K562 (cell line): ENCODE measurements around the gene XPR1.

Experiments used
- AFF1 ChIP-seq, 2 experiments: fragments of 450-650 bp; IDR thresholded peaks; 2 replicates each; pipeline ENCODE4 v1.6.1; 2018; ENCODE audit warnings: mild to moderate bottlenecking in 2 of 2, low read depth in 1 of 2; ENCODE audit not compliant: partially characterized antibody in 2 of 2
- ARNT ChIP-seq, 2 experiments: fragments of 450-650 bp; IDR thresholded peaks; 2 replicates each; pipeline ENCODE4 v1.6.1; 2016; ENCODE audit warnings: mild to moderate bottlenecking in 1 of 2
- CTCF ChIP-seq, 3 experiments: IDR thresholded peaks in 2 of 3; conservative IDR thresholded peaks in 1 of 3; 2 replicates each; pipeline ENCODE4 v1.5.1; 2011 to 2012; ENCODE audit warnings: low read length in 3 of 3, mild to moderate bottlenecking in 3 of 3, control low read depth in 2 of 3, improper control_type of control experiment in 1 of 3, inconsistent platforms in 1 of 3, low read depth in 1 of 3, mixed read lengths in 1 of 3, moderate library complexity in 1 of 3; ENCODE audit not compliant: insufficient read depth in 2 of 3
- DNMT1 ChIP-seq: fragments of 450-650 bp; IDR thresholded peaks from 2 replicates; pipeline ENCODE4 v1.6.1; 2016; ENCODE audit warnings: antibody characterized with exemption, mild to moderate bottlenecking
- HCFC1 ChIP-seq: IDR thresholded peaks from 2 replicates; pipeline ENCODE4 v1.6.1; 2012; ENCODE audit warnings: low read depth, low read length, improper control_type of control experiment
- NBN ChIP-seq: fragments of 450-650 bp; IDR thresholded peaks from 2 replicates; pipeline ENCODE4 v1.6.1; 2016; ENCODE audit warnings: low read depth, mild to moderate bottlenecking
- SMC3 ChIP-seq: conservative IDR thresholded peaks from 2 replicates; pipeline ENCODE4 v1.6.1; 2011; ENCODE audit warnings: low read depth, low read length, improper control_type of control experiment; ENCODE audit not compliant: insufficient read depth
- TCF7L2 ChIP-seq: fragments of 150-350 bp; IDR thresholded peaks from 2 replicates; pipeline ENCODE4 v1.6.1; 2016; ENCODE audit warnings: low read depth, mild to moderate bottlenecking, low read length, moderate library complexity
- TGIF2 ChIP-seq: sonication (generic); formaldehyde crosslinking; IDR thresholded peaks from 2 replicates; pipeline ENCODE4 v1.8.1; 2022; ENCODE audit warnings: mild to moderate bottlenecking, missing genetic modification reagents, moderate library complexity
- TRIM24 ChIP-seq, 2 experiments: fragments of 450-650 bp; IDR thresholded peaks; 2 replicates each; pipeline ENCODE4 v1.6.1; 2016
- ZBTB8A ChIP-seq: fragments of 450-650 bp; IDR thresholded peaks from 2 replicates; pipeline ENCODE4 v1.6.1; 2018; ENCODE audit warnings: mild to moderate bottlenecking, moderate library complexity; ENCODE audit not compliant: partially characterized antibody
- ZNF311 ChIP-seq: fragments of 250-450 bp; sonication (Bioruptor Pico); IDR thresholded peaks from 2 replicates; pipeline ENCODE4 v1.4.0; 2020; ENCODE audit warnings: mild to moderate bottlenecking, moderate library complexity

GRCh38 chr1:180586671-180587155 lies 45.1 kb upstream of the XPR1 start:
- TF ChIP-seq CTCF (IDR thresholded peaks at IDR 0.05 in 2 of 3, conservative IDR thresholded peaks at IDR 0.05 in 1 of 3; ENCODE audit: insufficient read depth in 2 of 3, low read depth in 1 of 3, low read length in 3 of 3) (no peak), DNMT1 (no peak), ZNF311 (CRISPR knock-in tag) (no peak), ZBTB8A (no peak), NBN (no peak), TCF7L2 (no peak), TGIF2 (CRISPR knock-in tag) (no peak), AFF1 (IDR thresholded peaks at IDR 0.05; ENCODE audit: low read depth in 1 of 2, partially characterized antibody in 2 of 2) (no peak), ARNT (IDR thresholded peaks at IDR 0.05) (no peak), TRIM24 (IDR thresholded peaks at IDR 0.05) (no peak), HCFC1 (no peak), SMC3 (no peak)
